Esophagus squamous epithelium (tissue), 5 donors: ENCODE results near the gene ETS1. TPM values are rescaled to one million over a fixed set of nuclear protein-coding genes. Genes with fewer than 3 reads are reported as not detected.

ENCODE experiments used
- DNase-seq: peaks from one replicate; lab custom pipeline; 2025; lab: John Stamatoyannopoulos, UW
- H3K27ac ChIP-seq, 4 donors: fragments of 200-600 bp; sonication (generic); one replicate each; pipeline ENCODE4 v1.5.1; 2016 to 2019; ENCODE audit warnings: mild to moderate bottlenecking in 1 of 4
- H3K27me3 ChIP-seq, 4 donors: fragments of 200-600 bp; sonication (generic); 1 replicate in 3 of 4; 2 replicates in 1 of 4; pipeline versions ENCODE4 v1.5.1 to v1.6.0; 2017 to 2021; ENCODE audit warnings: antibody characterized with exemption in 1 of 4
- H3K36me3 ChIP-seq, 3 donors: fragments of 200-600 bp; sonication (generic); one replicate each; pipeline ENCODE4 v1.5.1; 2016 to 2019
- H3K4me1 ChIP-seq, 3 donors: fragments of 200-600 bp; sonication (generic); one replicate each; pipeline ENCODE4 v1.5.1; 2017 to 2019
- H3K4me3 ChIP-seq, 4 donors: fragments of 200-600 bp; sonication (generic); 1 replicate in 3 of 4; 2 replicates in 1 of 4; pipeline ENCODE4 v1.5.1; 2016 to 2019; ENCODE audit warnings: mild to moderate bottlenecking in 2 of 4, moderate library complexity in 1 of 4
- H3K9me3 ChIP-seq, 3 donors: fragments of 200-600 bp; sonication (generic); one replicate each; pipeline ENCODE4 v1.5.1; 2016 to 2019
- POLR2A ChIP-seq, 4 donors: fragments of 450-650 bp; IDR thresholded peaks; one replicate each; pipeline ENCODE4 v1.6.1; 2017; ENCODE audit warnings: antibody characterized with exemption in 4 of 4, mild to moderate bottlenecking in 4 of 4, moderate library complexity in 3 of 4
- WGBS, 2 donors: methylation state at CpG; one replicate each; pipeline ENCODE4 v1.1.5; 2018; 5-methylcytosine and 5-hydroxymethylcytosine counted together
- intact Hi-C: fragments of 100-400 bp; cut with DNase I; formaldehyde crosslinking; loops from one replicate; pipeline ENCODE4 v1.15.0; 2022
- total RNA-seq, 4 donors: library from RNA; depleted of rRNA; stranded (reverse); fragments of >200 nt; gene quantifications; one replicate each; pipeline ENCODE4 v1.1.0, GENCODE V29; 2016
- TF ChIP-seq, protein P1 (sequence below), 6 experiments: fragments of 450-650 bp in 4 of 6; fragments of 200-600 bp in 2 of 6; sonication (generic) in 2 of 6; IDR thresholded peaks; one replicate each; pipeline ENCODE4 v1.5.1; 2016 to 2019; ENCODE audit warnings: antibody characterized with exemption in 6 of 6, mild to moderate bottlenecking in 4 of 6, moderate library complexity in 4 of 6
- donor health status: DM: yes; HTN: yes; CAD: no.

Gene ETS1
- total RNA-seq, 4 donors from 2014 or later, result 3.4 to 37.0 (median 16.4) TPM

DNA sequence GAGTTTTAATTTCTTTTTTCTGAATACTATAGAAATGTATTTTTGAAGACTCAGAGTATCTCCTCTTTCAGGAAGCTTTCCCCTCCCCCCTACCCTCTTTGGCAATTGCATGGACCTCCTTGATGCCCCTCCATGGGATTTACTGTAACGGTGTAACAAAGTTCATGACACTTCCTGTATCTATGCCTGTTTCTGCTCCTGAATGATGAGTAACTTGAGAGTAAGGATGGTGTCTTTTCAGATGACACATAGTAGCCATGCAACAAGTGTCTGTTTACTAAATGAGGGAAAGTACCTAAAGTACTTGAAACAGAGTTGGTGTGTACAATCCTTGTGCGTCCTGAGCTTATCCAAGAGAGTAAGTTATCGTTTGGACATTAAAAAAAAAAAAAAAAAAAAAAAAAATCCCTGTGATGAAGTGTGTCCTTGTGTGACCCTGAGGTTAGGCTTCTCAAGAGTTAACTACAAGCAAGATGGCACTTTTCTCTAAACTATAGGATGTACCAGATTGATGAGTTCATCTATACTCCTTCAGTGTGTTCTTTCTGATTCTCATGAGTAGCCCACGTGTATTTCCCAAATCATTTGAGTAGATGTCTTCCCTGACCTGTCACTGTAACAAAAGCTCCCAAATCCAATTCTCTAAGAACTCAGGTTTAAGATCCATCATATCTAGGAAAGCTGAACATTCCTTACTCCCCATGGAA is 7.4 kb downstream of the ETS1 start:
- no peak for DNase-seq
- Histone ChIP-seq H3K27ac (peak overlapping the region in 1 of 4 donors; percentile 13), H3K4me1 (peaks cover 0 to 20% (median 13%) of the 10 kb centered on the region in 3 donors), H3K27me3 (peaks cover 0 to 17% (median 4%) of the 10 kb centered on the region in 4 donors), H3K9me3 (no peaks in the 10 kb centered on the region), H3K36me3 (no peaks in the 10 kb centered on the region), H3K4me3 (no peak overlapping the region)
- intact Hi-C loops, result no loop called here
- whole genome bisulfite sequencing, 2 donors, result 56 to 64% methylated on average over 4 of the region's 4 CpGs
- TF ChIP-seq, protein P1, sequence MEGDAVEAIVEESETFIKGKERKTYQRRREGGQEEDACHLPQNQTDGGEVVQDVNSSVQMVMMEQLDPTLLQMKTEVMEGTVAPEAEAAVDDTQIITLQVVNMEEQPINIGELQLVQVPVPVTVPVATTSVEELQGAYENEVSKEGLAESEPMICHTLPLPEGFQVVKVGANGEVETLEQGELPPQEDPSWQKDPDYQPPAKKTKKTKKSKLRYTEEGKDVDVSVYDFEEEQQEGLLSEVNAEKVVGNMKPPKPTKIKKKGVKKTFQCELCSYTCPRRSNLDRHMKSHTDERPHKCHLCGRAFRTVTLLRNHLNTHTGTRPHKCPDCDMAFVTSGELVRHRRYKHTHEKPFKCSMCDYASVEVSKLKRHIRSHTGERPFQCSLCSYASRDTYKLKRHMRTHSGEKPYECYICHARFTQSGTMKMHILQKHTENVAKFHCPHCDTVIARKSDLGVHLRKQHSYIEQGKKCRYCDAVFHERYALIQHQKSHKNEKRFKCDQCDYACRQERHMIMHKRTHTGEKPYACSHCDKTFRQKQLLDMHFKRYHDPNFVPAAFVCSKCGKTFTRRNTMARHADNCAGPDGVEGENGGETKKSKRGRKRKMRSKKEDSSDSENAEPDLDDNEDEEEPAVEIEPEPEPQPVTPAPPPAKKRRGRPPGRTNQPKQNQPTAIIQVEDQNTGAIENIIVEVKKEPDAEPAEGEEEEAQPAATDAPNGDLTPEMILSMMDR (IDR thresholded peaks at IDR 0.05), result no peak
- no peak for TF ChIP-seq POLR2A (IDR thresholded peaks at IDR 0.05)

DNA sequence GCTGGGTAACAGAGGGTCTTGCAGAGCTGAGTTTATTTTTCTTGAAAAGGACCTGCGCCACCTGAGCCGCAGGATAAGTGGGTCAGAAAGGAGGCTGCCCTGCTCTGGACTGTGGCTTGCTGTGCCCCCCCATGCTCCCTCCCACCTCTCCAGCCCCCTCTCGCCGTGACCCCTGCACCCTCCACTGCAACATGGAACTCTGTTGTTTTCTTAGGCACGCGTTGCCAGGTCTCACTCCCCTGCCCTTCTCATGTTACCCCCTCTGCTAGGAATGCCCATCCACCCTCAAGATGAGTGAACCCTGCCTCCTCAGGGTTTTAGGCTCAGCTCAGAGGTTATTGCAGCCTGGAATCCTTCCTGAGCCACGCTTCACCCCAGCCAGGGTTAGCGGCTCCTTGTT is 10.8 kb downstream of the ETS1 start:
- Histone ChIP-seq H3K27ac (peak overlapping the region in 3 of 4 donors; percentile 23 to 48 (median 28)), H3K9me3 (no peaks in the 10 kb centered on the region), H3K4me3 (no peak overlapping the region), H3K36me3 (no peaks in the 10 kb centered on the region), H3K27me3 (peaks cover 0 to 5% (median 2%) of the 10 kb centered on the region in 4 donors), H3K4me1 (peaks cover 0 to 20% (median 13%) of the 10 kb centered on the region in 3 donors)
- WGBS, 2 donors, result 27 to 71% methylated on average over 6 to 8 of the region's 8 CpGs
- no peak for TF ChIP-seq POLR2A (IDR thresholded peaks at IDR 0.05)
- TF ChIP-seq, protein P1 (IDR thresholded peaks at IDR 0.05), result no peak
- no peak for DNase-seq
- intact Hi-C loops, result no loop called here

DNA sequence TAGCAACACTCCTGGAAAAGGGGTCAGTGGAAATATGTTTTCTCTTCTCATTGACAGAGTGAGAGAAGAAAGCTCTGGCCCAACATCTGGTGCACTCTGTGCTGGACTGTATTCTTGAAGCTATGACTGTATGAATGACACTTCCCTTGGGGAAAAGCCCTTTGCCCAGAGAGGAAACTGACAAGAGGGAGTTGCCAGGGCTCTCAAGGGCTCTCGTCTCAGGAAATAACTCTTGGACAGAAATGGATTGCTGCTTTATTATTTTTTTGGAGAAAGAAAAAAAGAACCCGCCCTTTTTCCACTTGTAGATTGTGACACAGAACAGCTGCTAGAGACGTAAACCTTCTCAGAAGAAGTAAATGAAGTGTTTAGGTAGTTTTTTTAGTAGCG is 11.4 kb downstream of the ETS1 start:
- Histone ChIP-seq H3K4me1 (peaks cover 0 to 20% (median 13%) of the 10 kb centered on the region in 3 donors), H3K9me3 (no peaks in the 10 kb centered on the region), H3K36me3 (no peaks in the 10 kb centered on the region), H3K4me3 (no peak overlapping the region), H3K27ac (peak overlapping the region in 3 of 4 donors; percentile 5 to 48 (median 34)), H3K27me3 (peaks cover 0 to 9% (median 2%) of the 10 kb centered on the region in 4 donors)
- TF ChIP-seq, protein P1 (IDR thresholded peaks at IDR 0.05), result no peak
- TF ChIP-seq POLR2A (IDR thresholded peaks at IDR 0.05), result no peak
- intact Hi-C loops, result no loop called here
- no peak for DNase-seq
- 21 to 32% methylated on average over 4 of the region's 4 CpGs for WGBS, 2 donors

DNA sequence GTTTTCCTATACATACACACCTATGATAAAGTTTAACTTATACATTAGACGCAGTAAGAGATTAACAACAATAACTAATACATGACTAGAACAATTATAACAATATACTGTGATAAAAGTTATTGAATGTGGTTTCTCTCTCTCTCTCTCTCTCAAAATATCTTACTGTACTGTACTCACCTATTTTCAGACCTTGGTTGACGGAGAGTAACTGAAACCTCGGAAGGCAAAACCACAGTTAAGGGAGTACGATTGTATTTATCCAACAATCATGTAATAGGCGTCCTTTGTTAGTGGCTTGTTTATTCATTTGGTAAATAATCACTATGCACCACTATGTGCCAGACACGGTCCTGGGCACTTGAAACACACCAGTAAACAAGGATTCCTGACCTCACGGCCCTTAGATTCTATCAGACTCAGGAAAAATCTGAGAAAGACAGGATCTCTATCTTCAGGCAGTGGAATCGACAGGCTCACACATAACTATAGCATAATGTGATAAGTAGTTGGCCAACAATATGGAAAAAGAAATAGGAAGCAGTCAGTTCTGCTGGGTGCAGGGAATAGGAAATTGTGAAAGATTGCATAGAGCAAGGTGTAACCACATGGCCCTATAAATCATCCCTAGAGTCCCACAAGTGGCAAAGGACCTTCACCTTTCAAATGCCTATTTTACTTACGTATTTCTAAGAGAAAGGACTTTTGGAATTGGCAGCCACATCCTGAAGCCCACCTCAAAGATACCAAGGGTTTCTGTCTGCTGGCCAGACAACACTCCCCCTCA is 12.0 kb downstream of the ETS1 start:
- Histone ChIP-seq H3K27me3 (peaks cover 0 to 10% (median 2%) of the 10 kb centered on the region in 4 donors), H3K27ac (peak overlapping the region in 3 of 4 donors; percentile 5 to 34 (median 13)), H3K4me3 (no peak overlapping the region), H3K36me3 (no peaks in the 10 kb centered on the region), H3K9me3 (no peaks in the 10 kb centered on the region), H3K4me1 (peaks cover 0 to 20% (median 13%) of the 10 kb centered on the region in 3 donors)
- no peak for DNase-seq
- intact Hi-C loops, result no loop called here
- 56 to 59% methylated on average over 9 of the region's 9 CpGs for WGBS, 2 donors
- no peak for TF ChIP-seq POLR2A (IDR thresholded peaks at IDR 0.05)
- TF ChIP-seq, protein P1 (IDR thresholded peaks at IDR 0.05), result no peak

DNA sequence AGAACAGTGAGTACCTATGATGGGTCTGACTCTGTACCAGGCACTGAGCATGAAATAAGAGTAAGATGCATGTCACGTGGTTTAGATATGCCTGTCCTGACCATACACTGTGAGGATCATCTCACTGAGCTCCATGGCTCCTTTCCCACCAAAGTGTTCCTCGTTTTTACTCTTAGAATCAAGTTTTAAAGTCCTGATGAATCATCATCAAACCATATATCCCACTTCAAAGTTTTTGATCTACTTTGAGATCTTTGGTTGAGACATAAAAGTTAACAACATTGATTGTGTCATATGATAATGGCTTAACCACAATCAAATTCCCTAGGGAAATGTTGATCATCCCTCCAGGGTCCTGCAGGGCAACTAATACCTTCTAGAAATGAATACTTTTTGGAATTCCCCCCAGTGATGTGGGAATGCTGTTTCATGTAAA is 12.8 kb downstream of the ETS1 start:
- Histone ChIP-seq H3K36me3 (no peaks in the 10 kb centered on the region), H3K4me1 (peaks cover 0 to 20% (median 13%) of the 10 kb centered on the region in 3 donors), H3K27ac (no peak overlapping the region), H3K9me3 (no peaks in the 10 kb centered on the region), H3K27me3 (peaks cover 0 to 10% (median 2%) of the 10 kb centered on the region in 4 donors), H3K4me3 (no peak overlapping the region)
- TF ChIP-seq POLR2A (IDR thresholded peaks at IDR 0.05), result no peak
- TF ChIP-seq, protein P1 (IDR thresholded peaks at IDR 0.05), result no peak
- intact Hi-C loops, result no loop called here
- DNase-seq, result no peak
- 49% methylated on average over 2 of the region's 2 CpGs for WGBS, 2 donors
